Stimulated activated CD8-positive, alpha-beta memory T cell treated with anti-CD3 and anti-CD28 coated beads, Interleukin-7, amount 100 ng/mL, for 4 hours (primary cell): ENCODE results near the gene CCDC97.
A peak's percentile ranks its signal among the peaks of the same experiment; 100 is the strongest.

Source experiments
- DNase-seq, 2 donors: peaks; one replicate each; pipeline ENCODE4 v3.0.0-alpha.2; 2020; ENCODE audit warnings: low read depth in 2 of 2

The CCDC97 gene

DNA sequence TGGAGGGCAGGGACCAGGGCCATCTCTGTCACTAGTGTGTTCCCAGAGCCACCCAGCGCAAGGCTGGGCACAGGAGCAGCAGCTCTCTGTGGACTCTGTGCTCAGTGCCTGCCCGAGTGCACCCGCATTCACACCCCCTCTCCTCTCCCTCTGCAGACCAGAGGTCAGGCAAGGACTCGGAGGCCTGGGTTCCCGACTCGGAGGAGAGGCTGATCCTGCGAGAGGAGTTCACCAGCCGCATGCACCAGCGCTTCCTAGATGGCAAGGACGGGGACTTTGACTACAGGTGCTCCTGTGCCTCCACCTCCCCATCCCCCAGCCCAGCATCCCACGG lies 10.2 kb downstream of the CCDC97 start:
- no peak for DNase-seq

DNA sequence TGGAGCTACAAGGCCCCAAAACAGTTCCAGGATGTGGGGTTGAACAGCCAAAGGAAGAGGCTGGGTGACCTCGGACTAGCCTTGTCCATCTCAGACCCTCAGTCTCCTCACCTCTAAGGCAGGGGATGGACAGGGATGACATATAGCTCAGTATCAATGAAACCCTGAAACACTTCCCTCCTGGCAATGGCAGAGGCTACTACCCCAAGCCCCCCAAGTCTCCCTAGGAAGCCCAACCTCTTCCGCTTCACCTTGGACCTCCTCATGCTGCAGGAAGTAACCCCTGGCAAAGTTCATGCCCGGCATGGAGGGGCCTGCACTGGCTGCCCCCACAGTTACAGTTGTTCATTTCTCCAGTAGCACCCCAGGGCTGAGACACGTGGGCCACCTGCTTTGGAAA lies 10.6 kb downstream of the CCDC97 start:
- DNase-seq: no peak

DNA sequence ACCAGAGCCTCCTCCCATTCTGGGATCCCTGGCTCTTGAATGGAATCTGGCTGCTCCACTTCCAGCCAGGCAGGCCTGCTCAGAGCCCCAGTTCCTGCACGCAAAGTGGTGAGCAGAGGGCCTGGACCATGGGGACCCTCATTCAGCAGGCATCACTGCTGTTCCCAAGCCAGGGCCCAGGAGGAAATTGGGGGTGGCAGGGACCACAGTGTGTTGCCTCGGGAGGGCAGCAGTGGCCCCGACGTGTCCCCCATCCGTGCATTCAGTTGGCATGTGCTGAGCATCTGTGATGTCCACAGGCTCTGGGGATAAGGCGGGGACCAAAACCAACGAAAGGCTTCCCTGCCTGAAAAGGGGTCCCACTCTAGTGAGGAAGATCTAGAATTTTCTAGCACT lies 11.2 kb downstream of the CCDC97 start:
- no peak for DNase-seq

DNA sequence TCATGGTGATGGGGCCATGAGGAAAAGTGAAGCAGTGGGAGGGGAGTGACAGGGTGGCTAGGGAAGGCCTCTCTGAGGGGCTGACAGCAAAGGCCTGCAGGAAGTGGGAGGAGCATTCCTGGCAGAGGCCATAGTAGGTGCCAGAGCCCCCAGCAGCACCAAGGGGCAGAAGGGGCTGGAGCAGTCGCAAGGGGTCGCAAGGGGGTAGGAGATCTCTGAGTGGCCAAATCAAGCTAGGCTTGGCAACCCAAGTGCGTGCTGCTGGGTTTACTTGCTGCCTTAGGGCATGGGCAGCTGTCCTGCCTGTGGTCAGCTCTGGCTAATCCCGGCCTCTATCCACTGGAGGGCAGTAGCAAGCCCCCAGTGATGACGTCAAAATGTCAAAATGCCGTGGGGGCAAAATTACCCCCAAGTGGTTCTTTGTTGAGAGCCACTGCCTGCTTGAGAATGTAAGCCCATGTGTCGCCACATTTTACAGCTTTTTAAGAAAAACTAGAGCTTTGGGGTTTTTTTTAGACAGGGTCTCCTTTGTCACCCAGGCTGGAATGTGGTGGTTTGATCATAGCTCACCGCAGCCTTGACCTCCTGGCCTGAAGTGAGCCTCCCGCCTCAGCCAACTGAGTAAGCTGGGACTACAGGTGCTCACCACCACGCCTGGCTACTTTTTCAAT lies 11.8 kb downstream of the CCDC97 start:
- no peak for DNase-seq

DNA sequence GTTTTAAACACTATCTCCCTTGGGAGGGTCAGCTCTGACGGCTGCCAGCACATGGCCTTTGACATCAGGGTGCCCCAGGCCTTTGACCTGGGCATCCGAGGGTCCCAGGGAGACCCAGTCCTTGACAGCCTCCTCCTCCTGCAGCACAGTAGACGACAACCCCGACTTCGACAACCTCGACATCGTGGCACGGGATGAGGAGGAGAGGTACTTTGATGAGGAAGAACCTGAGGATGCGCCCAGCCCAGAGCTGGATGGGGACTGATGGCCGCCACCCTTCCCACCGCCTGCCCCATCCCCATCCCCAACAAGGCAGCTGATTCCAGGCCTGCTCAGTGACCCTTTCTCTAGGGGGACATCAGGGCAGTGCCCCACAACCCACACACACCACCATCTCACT lies 12.5 kb downstream of the CCDC97 start:
- no peak for DNase-seq

DNA sequence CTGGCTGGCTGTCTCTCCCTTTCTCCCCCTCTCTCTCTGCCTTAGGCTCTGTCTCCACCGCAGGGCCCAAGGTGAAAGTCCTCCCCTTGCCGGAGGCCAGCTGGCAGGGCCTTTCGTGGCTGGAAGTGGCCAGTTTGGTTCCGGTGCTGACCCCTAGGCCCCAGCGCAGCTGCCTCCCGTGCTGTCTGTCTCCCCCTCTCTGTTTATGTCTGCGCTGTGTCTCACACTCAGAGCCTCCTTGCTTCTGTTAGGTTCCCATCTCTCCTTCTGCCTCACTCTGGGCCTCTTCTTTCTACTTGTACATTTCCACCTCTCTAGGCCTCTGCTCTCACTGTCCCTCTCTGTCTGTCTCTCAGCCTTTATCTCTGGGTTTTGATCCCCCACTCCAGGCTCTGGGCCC lies 13.1 kb downstream of the CCDC97 start:
- no peak for DNase-seq

DNA sequence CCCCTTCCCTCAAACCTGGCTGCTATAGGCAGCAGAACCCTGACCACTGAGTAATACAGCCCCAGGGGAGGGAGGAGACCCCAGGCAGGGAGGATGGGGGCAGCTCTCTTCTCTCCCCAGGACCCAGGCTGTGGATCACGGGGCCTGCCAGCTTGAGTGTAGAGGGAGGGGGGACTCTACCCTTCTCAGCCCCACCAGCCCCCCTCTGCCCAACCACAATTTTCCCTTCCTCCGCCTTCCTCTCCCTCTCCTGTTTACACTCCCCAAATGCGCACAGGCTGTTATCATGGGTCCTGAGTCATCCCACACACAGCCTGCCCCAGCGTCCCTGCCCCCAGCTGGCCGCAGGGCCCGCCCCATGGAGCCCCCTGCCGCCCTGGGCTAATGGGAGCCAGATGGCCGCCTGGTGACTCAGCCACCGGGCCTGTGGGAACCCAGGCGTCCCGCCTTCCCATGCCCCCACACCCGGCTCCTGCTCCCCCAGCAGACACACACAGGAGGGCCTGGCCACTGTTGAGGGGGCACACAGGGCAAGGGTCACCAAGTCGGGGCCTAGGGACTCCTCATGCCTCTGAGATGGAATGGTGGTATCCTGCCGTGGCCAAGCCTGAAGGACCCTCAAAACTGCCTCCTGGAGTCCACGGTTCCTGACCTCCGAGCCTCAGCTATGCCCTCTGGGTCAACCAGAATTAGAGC lies 13.6 kb downstream of the CCDC97 start:
- no peak for DNase-seq

DNA sequence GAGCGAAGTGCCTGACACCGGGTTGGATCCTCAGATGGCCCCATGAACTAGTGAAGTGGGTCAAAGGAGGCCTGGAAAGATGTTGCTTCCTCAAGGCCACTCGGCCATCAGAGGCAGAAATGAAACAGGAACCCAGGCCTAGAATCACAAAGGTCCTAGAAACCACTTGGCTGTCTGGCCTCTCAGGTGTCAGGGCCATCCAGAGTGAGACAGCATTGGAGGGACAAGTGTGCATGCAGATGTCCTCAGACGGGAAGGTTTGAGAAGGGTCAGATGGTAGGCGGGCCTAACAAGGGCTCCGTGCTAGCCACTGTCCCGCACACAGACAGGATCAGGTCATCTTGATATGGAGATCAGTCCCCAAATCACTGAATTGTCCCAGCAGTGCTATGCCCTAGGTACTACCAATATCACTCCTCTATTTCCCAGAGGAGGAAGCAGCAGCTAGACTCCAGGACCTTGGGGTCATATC lies 14.3 kb downstream of the CCDC97 start:
- DNase-seq: no peak

DNA sequence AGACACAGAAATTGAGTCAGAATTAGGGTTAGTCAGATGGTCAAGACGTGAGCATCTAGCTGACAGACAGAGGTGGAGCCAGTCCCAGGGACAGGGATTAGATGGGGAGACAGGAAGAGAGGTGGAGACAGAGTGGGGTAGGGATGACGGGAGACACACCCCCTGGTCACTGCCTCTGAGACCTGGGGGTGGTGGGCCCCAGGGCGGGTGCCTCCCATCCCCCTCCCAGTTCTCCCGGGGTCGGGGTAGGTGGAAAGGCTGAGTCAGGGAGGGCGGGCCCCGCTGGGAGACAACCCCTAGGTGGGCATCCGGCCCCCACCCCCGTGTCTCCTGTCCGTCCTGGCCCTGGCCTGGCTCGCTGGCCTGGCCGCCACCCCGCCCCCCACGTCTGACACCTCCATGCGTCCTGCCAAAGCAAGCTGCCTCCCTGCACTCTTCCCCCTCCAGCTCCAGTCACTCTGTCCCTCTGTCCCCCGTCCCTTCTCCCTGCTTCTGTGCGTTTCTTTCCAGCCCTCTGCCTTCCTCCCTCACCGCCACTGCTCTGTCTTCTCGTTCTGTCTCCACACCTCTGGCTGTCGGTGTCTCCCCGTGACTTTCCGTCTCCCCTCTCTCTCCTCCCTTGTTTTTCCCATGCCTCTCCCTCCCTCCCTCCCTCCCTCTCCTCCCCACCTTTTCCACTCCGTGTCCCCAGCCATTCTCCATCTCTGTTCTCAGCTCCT lies 15.1 kb downstream of the CCDC97 start:
- DNase-seq: peak in 1 of 2 donors; percentile 48

DNA sequence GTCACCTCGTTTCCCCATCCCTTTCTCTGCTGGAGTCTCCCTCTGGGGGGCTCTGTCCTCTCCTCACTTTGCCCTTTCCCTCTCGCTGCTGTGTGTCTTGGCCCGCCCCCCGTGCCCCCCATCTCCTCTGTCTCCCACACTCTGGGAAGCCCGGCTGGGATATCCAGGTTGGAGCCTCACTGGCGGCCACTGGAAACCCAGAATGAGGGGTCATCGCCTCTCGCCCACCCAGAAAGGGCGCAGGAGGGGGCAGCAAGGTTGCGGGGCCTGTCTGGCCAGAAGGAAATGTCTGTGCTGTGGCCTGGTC lies 15.6 kb downstream of the CCDC97 start:
- no peak for DNase-seq

DNA sequence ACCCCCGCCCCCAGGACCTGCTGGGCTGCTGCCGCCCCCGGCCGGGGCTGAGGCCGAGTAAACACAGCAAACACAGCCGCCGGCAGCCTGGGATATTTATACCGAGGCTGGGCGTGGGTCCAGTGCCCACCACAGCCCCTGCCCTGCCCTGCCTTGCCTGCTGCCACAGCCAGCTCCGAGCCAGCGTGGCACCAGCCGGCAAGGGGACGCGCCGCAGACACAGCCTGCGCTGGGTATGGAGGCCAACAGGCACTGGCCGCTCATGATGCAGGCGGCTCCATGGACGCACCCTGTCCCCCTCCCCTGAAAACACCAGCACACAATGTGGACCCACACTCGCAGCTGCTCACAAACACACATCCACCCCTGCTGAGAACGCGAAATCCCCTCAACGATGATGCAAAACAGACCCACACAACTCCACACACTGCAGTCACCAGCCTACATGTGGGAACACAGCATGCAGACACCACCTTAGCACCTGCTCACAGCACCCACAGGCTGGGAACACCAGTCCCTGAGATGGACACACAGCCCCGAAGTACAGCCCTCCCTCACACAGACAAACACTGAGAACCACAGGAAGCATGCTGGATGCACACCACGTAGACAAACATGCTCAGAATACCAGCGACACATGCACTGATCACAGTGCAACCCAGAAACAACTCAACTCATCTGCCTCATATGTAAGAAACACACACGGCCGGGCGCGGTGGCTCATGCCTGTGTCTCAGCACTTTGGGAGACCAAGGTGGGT lies 16.2 kb downstream of the CCDC97 start:
- no peak for DNase-seq

DNA sequence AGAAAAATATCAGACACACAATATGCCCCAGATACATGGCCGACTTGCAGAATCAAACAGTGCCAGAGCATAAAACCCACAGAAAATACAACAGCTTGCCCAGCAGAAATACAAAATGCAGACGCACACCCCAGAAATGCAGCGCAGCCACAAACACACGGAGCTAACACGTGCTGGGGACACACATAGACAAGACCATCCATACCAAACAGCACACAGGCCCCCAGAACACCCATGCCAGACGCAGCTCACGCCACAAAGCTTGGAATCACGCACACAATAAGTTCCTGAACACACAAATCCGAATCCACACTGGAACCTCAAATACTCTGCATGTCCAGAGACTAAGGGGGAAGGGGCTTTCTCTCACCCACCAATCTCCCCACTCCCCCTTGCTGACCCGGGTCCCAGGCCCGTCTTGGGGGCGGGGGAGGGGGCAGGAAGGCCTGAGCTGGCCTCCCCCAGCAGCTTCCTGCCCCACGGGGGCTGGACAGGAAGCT lies 17.2 kb downstream of the CCDC97 start:
- DNase-seq: no peak

DNA sequence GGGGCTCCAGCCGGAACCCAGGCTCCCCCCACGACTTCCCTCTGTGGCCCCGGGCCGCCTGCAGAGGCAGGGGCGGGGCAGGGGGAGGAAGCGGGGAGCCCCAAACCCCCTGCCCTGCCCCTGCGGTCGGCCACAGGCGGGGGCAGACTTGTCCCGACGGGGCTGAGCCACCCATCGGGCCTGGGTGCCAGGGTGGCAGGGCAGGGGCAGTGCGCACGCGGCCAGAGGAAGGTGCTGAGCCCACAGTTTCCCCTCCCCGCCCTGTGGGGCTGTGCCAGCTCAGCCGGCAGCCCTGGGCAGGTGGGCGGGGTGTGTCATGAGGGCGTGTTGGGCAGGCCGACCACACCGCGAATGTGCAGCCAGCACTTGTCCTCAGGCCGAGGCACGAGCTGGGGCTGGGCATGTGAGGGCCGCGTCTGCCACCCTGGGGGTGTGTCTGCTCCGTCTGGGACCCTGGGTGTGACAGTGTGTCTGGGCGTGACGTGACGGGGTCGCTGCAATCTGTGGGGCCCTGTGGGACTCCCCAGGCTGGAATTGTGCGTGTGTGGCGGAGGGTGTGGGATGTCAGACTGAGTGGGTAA lies 17.7 kb downstream of the CCDC97 start:
- DNase-seq: peak; percentile 77 to 90

DNA sequence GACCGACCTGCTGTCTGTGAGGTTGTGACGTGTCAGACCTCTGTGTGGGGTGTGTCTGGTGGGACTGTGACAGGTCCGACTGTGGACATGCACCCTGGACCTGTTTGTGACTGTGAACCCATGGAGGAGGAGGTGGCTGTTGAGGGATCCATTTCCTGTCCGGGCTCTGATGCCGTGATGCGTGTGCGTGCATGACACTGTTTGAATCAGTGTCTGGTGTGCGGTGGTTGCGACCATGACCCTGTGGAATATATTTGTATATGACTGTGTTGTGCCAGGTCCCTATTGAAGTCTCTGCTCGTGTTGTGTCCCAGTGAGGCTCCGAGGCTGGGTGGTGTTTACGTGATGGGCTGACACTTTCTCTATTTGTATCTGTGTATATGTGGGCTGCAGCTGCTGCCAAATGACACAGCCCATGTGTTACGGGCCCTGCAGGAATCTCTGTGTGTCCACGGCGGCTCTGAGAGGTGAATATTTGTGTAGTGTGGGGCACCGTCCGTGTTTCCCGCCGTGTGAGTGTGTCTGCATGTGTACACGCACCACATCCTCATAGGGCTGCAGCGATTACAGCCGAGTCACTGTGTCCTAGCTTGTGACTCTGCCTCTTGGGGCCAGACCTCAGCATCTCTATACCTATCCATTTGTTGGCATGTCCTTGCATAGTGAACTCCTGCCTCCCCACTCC lies 18.3 kb downstream of the CCDC97 start:
- DNase-seq: peak in 1 of 2 donors; percentile 50

DNA sequence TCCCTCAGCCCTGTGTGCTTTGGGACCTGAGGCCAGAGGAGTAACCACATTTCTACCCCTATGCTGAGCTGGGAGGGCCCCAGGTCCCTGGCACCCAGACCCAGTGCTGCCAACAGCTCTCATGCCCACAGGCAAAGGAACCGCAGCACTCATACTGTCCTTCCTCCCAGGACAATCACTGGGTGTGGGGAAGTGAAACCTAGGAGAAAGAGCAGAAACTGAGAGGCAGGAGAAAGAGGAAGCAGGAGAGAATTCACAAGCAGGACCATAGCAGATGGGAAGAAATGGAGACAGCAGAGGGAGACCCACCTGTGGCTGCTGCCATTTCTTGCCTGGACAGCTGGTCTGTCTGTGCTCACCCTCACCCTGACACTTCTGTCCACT lies 18.9 kb downstream of the CCDC97 start:
- no peak for DNase-seq

DNA sequence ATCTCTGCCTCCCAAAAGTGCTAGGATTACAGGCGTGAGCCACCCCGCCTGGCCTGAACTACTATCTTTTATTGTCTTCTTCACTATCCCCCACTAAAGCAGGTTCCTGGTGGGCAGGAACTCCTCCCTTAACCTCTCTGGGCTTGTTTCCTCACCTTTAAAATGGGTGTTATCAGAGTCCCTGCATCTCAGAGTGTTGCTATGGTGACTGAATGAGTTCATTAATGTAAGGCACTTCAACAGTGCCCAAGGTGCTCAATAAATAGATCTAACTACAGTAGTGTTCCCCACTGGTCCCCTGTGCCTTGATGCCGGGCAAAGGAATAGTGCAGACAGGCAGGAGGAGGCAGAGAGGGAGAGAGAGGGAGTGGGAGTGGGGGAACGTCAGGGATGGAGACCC lies 20.5 kb downstream of the CCDC97 start:
- DNase-seq: no peak

DNA sequence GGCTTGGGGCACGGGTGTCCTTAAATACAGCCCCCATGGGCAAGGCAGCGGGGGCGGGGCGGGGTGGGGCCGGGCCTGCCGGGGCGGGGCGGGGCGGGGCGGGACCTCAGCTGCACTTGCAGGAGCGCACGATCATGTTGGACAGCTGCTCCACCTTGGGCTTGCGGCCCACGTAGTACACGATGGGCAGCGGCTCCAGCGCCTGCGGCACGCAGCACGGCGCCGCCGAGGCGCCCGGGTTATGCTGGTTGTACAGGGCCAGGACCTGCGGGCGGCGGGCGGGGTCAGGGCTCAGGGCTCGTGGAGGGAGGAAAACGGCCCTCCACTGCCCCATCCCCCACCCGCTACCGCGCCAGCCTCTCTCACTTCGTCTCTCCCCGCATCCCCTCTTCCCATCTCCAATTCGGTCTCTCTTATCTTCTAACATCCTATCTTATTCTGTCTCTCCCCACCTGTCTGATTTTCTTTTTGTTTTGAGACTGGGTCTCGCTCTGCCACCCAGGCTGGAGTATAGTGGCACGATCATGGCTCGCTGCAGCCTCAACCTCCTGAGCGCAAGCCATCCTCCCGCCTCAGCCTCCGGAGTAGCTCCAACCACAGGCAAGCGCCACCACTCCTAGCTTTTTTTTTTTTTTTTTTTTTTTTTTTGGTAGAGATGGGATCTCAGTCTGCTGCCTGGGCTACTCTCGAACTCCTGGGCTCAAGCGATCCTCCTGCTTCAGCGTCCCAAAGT lies 21.1 kb downstream of the CCDC97 start:
- no peak for DNase-seq

DNA sequence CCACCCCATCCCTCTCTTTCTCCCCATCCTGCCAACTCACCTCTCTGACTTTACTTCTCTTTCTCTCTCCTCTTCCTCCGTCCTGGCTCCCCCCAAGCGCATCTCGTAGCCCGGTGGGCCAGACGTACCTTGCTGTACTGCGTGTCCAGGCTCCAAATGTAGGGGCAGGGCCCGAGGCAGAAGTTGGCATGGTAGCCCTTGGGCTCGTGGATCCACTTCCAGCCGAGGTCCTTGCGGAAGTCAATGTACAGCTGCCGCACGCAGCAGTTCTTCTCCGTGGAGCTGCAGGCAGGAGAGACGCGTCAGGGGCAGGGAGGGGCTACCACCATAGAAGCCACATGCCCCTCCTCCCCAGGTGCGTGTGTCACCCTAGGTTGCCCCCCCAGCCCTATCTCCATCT lies 22.0 kb downstream of the CCDC97 start:
- DNase-seq: no peak

DNA sequence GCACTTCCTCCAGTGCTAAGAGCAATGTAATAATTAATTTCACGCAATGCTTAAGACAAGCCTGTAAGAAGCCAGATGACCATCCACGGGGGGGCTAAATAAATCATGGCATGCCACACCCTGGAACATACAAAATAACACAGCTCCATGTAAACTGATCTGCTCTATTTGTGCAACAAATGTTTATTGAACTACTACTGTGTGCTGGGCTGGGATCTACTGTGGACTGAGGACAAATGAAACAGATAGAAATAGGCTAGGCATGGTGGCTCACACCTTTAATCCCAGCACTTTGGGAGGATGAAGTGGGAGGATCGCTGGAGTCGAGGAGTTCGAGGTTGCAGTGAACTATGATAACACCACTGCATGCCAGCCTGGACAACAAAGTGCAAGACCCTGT lies 22.5 kb downstream of the CCDC97 start:
- no peak for DNase-seq

DNA sequence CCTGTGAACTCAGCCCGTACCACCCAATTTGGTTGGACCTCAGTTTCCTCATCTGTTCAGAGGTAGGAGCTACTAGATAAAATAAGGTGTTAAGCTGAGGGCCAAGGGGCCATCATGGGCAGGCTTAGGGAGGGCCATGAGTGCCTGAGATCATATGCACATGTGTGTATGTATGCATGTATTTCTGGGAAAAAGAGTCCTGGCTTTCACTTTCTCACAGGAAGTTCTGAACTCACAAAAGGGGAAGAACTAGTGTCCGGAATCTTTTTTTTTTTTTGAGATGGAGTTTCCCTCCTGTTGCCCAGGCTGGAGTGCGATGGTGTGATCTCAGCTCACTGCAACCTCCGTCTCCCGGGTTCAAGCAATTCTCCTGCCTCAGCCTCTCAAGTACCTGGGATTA lies 24.8 kb downstream of the CCDC97 start:
- DNase-seq: no peak

DNA sequence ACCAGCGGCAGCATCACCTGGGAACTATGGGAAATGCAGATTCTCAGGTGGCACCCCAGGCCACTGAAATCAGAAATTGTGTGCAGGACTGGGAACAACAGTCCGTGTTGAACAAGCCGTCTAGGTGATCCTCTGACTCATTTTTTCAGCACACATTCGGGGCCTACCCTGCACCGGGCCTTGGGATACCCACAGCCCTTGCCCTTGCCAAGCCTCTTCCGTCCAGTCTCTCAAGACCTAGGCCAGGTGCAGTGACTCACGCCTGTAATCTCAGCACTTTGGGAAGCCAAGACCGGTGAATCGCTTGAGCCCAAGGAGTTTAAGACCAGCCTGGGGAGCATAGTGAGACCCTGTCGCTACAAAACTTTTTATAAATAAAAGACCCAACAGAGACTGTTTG lies 25.5 kb downstream of the CCDC97 start:
- no peak for DNase-seq
